NT2/D1 (cell line): ENCODE data around the gene PDPR.

Experiments used
- YY1 ChIP-seq: IDR thresholded peaks from 2 replicates; pipeline ENCODE4 v1.6.1; 2011; ENCODE audit not compliant: insufficient read length, insufficient read depth
- ZNF274 ChIP-seq: IDR thresholded peaks from 2 replicates; pipeline ENCODE4 v1.6.1; 2011; ENCODE audit warnings: mild to moderate bottlenecking, low read depth, low read length

DNA sequence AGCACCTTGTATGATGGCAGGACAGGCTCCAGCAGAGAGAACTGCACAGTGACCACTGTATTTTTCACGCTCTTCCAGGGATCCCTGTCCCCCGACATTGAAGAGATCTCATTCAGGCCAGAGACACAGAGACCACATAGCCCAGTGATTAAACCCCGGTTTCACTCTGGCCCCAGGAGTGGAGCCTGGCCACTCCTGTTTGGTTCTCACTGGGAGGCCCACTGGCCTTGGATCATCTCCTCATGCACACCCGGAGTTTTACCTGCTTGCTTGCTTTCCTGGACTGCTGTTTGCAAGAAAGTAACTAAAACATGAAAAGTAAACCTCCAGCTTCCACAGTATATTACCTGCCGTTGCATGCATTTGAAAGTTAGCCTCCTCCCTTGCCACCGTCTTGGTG, 46.3 kb downstream of the PDPR start:
- TF ChIP-seq YY1 (no peak), ZNF274 (no peak)
